Caki2 (cell line): ENCODE measurements around the gene EVI2B. TPM values are rescaled to one million over a fixed set of nuclear protein-coding genes. Genes with fewer than 3 reads are reported as not detected.
"Not testable (repeated sequence)": the region's sequence is repeated elsewhere in the genome, so short reads cannot be mapped to it uniquely, and the experiment has no call there.

Source experiments
- DNase-seq: peaks from one replicate; pipeline ENCODE4 v3.0.0-alpha.2; 2015; ENCODE audit warnings: low read depth
- in situ Hi-C: cut with HindIII; loops from 2 replicates; pipeline ENCODE4 v1.10.0; 2016; ENCODE audit warnings: low sequenced_read_pairs, low pct_unique_long_range_greater_than_20kb, mixed read lengths
- total RNA-seq: library from RNA; depleted of rRNA; stranded (reverse); fragments of >200 nt; shearing (Covaris generic); gene quantifications from 2 replicates; pipeline ENCODE4 v1.2.3, GENCODE V29; 2014; ENCODE audit warnings: low replicate concordance; rRNA removed

EVI2B gene
- total RNA-seq, 1 experiment from 2014 or later: not detected

- in situ Hi-C loops: no loop called here
- no peak for DNase-seq
These were observed 32.8 kb downstream of the EVI2B start for GRCh38 chr17:31281061-31281460.

- in situ Hi-C loops: no loop called here
- no peak for DNase-seq
These were observed 34.5 kb downstream of the EVI2B start for GRCh38 chr17:31279401-31279800.

GRCh38 chr17:31275116-31275515 lies 38.7 kb downstream of the EVI2B start:
- no peak for DNase-seq
- in situ Hi-C loops: no loop called here

DNA sequence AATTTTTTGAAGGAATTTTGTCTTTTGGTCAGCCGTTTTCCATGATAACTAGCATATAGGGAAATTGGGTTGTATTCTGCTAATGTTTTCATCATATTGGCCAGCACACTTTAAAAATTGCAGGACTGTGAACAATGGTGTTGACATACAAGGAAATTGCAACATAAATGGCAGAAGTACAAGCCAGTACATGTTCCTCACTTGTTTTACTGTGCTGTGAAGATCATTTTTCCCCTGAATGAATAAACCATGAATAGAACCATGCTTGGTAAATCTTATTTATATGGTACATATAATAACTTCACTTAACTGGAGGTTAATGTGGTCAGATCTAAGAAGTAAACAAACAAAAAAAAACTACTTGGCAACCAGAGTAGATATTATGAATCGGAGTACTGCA lies 39.6 kb downstream of the EVI2B start:
- no peak for DNase-seq
- in situ Hi-C loops: no loop called here

DNA sequence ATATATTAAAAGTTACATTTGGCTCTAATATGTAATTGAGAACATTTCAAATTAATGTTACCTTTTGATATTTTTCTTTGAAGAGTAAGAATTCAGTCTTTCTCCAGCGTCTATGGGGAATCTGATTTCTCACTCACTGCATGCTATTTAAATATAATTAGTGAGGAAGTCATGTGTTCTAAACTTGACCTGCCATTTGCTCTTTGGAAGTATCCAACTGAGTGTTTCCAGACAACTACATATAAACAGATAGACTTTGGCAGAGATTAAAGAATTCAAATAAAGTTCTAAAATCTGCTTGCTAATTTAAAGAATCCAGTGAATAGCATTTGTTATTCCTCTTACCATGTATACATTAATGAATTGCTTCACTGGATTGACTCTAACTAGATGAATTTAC lies 40.3 kb downstream of the EVI2B start:
- no peak for DNase-seq
- in situ Hi-C loops: no loop called here

GRCh38 chr17:31272803-31273202 lies 41.1 kb downstream of the EVI2B start:
- DNase-seq: no peak
- in situ Hi-C loops: no loop called here

GRCh38 chr17:31272236-31272635 lies 41.6 kb downstream of the EVI2B start:
- DNase-seq: no peak
- in situ Hi-C loops: no loop called here

DNA sequence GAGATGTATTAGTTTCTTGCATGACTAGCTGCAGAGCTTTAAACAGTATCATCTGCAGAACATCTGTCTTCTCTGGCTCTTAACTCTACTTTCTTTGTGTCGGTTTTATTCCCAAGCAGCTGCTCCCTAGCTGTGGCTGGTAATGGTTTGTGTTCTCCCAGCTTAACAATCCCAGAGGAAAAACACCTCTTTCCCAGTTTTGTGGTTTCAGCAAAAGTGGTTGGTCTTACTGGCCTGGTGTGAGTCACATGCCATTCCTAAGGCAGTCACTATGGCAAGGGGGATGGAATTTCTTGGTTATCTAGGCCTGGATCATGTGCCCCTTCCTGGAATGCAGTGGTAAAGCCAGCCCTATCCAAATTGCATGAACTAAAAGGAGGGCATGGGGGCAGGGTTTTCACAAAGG lies 44.3 kb downstream of the EVI2B start:
- DNase-seq: peak; percentile 94
- in situ Hi-C loops: no loop called here

DNA sequence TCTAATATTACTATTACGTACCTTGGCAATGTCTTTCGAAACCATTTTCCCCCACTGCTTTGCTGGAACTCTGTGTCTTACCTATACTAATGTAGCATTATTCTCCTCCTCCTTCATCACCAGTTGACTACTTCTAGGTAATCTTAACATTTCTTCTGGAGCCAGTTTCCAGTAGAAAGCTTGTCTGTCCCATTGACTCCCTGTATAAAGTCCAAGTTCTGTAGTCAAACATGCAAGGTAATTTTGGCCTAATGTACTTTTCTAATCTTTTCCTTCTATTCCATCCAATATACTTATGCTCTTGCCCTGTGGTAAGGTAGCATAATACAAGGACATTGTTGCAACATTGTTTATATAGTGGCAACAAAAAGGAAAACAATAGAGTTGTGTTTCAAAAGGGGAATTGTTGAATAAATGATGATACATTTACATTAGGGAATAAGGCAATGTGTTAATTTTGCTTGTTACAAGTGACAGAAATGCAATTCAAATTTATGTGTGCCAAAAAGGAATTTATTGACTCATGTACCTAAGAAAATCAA lies 44.7 kb downstream of the EVI2B start:
- in situ Hi-C loops: no loop called here
- no peak for DNase-seq

GRCh38 chr17:31266042-31266441 lies 47.8 kb downstream of the EVI2B start:
- in situ Hi-C loops: no loop called here
- DNase-seq: no peak

DNA sequence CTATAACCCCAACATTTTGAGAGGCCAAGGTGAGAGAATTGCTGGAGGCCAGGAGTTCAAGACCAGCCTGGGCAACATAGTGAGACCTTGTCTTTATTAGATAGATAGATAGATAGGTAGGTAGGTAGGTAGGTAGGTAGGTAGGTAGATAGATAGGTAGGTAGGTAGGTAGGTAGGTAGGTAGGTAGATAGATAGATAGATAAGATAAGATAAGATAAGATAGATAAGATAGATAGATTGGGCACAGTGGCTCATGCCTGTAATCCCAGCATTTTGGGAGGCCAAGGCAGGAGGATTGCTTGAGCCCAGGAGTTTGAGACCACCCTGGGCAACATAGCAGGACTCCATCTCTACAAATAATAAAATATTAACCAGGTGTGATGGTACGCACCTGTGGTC lies 50.9 kb downstream of the EVI2B start:
- in situ Hi-C loops, DNase-seq: not testable (repeated sequence)

GRCh38 chr17:31261601-31262000 lies 52.3 kb downstream of the EVI2B start:
- in situ Hi-C loops: no loop called here
- DNase-seq: no peak

GRCh38 chr17:31260151-31260550 lies 53.7 kb downstream of the EVI2B start:
- no peak for DNase-seq
- in situ Hi-C loops: no loop called here

- no peak for DNase-seq
- in situ Hi-C loops: no loop called here
These were observed 56.9 kb downstream of the EVI2B start for GRCh38 chr17:31256936-31257335.

GRCh38 chr17:31254654-31255053 lies 59.2 kb downstream of the EVI2B start:
- no peak for DNase-seq
- in situ Hi-C loops: no loop called here

Other genes starting within 250 kb of the EVI2B start
- gene NF1, start 219.1 kb downstream of the EVI2B start, total RNA-seq: 12.0 and 15.5 TPM in 2 replicates
- not detected in 2 replicates for gene OMG, start 16.8 kb downstream of the EVI2B start, total RNA-seq
- gene EVI2A, start 7.6 kb upstream of the EVI2B start, total RNA-seq: not detected in 2 replicates
- gene RAB11FIP4, start 77.6 kb upstream of the EVI2B start, total RNA-seq: 3.6 and 6.7 TPM in 2 replicates